Measurements from ENCODE around the gene HMGB1.

HMGB1 gene

DNA sequence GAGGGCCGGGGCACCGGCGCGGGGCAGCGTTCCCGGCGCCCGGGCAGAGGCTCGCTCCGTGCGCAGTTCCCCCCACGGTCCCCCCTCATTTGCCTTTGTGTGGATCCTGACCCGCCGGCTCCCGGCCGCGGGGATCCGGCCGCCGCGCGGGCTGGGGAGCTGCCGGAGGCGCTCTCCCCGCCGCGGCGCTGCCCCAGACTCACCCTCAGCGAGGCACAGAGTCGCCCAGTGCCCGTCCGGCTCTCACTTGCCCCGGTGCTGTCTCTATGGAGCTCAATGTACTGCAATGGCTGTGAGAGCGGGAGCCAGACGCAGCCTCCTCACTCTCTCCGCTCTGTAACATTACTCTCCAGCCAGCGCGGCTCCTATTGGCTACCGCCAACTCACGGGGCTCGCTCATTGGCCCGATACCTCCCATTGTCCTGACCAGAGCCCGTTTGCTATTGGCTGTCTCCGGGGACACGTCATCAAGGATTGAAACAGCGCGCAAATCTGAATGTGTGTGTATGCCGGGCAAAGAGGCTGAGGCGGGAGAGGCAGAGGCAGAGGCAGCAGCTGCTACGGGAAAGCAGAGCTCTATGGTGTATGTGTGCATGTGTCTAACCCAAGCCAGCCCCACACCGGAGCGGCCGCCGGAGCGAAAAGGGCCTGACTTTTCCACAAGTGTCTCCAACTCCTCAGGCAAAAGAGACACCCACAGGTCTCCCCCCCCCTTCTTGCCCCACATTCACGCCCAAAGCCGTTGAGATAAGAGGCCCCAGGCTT, at the start of gene HMGB1:
Gene HMGB1, minus strand, starts transcription at position 344 of the 765 bp plus-strand sequence. CDS start 2,256 bp downstream, outside the sequence.
- DNase-seq (ENCODE audit: low read depth, low spot score), result peak; percentile 94

DNA sequence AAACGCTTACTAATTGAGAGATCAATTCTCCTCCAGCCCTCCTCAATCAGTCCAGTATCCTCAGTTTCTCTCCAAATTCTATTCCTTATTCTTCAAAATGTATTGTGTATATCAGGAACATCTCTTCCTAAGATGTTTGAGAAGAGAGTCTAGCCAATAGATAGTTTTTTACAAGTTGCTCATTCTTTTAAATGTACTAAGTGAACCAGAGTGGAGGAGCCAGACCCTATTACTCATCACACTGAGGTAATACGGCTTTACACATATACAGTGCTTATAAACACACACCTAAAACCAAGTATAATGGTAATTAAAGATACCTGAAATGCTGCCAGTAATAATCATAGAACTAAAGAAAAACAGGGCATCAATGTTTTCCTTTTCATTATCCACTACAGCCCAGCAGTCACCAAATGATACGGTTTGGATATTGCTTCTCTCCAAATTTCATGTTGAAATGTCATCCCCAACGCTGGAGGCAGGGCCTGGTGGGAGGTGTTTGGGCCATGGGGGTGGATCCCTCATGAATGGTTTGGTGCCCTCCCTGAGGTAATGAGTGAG, 45.2 kb upstream of the HMGB1 start:
- no peak for DNase-seq (ENCODE audit: low read depth, low spot score)

DNA sequence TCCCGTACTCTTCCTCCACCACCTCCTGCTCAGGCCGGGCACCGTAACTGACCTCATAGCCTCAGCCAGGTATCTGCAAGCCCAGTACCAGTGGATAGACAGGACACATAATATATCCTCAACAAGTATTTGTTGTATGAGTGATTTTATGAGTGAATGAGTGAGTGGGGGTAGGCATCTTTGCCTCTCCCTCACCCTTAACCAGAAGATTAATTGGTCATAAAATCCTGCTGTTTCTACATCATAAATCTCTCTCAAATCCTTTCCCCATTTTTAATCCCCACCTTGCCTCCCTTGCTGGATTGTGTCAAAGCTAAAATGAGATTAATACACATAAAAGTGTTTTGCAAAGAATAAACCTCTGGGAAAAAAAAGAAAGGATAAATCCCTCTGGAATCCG, 44.4 kb upstream of the HMGB1 start:
- no peak for DNase-seq (ENCODE audit: low read depth, low spot score)

DNA sequence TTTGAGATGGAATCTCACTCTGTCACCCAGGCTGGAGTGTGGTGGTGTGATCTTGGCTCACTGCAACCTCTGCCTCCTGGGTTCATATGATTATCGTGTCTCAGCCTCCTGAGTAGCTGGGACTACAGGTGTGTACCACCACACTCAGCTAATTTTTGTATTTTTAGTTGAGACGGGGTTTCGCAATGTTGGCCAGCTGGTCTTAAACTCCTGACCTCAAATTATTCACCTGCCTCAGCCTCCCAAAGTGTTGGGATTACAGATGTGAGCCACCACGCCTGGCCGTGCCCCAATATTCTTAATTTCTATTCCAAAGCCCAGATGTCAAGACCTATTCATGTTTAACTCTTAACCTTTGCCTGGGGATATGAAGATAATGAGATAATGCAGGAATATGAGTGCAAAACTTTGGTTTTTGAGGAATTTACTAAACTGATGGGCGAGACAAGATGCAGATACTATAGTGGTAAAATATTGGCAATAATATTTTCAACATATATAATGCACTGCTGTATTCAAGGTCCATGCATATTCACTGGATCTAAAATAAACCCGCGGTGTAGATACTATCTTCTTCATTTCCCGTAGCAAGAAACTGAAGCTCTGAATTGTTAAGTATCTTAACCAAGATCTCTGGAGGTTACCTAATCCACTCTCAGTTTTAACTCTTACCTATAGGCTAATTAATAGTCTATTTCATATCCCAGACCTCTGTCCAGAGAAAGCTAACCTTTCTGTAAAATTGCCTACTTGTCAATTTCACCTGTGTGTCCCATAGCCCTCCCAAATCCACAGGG, 43.7 kb upstream of the HMGB1 start:
- no peak for DNase-seq (ENCODE audit: low read depth, low spot score)

DNA sequence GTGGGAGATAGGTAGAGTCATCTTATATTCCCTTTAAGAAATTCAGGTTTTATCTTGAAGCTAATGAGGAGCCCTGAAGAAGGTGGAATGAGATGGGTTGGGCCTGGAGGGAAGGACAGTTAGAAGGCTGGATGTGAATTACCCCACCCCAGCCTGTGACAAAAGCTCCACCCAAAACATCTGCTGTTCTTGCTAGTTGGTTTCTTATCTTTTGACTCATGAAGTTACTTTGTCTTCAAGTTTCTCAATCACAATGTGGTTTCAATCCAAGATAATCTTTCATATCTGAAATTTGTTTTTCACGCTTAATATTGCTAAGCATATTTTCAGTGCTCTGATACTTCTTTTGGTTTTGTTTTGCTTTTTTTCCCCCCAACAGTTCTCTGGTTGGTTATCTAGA, 38.3 kb upstream of the HMGB1 start:
- DNase-seq (ENCODE audit: low read depth, low spot score), result no peak

DNA sequence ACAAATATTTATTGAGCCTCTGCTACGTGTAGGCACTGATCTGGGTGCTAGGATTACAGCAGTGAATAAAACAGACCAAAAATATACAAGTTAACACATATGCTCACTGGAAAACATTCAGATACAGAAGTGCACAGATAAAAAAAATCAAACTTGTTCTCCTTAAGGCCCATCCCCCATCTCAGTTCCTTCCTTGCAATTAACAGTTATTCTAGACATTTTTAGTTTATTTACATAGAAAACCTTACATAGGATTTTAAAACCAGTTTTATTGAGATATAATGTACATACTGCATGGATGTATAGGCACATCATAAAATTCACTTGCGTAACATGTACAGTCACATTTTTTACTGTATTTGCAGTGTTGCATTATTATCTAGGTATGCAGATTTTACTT, 36.5 kb upstream of the HMGB1 start:
- DNase-seq (ENCODE audit: low read depth, low spot score), result no peak

DNA sequence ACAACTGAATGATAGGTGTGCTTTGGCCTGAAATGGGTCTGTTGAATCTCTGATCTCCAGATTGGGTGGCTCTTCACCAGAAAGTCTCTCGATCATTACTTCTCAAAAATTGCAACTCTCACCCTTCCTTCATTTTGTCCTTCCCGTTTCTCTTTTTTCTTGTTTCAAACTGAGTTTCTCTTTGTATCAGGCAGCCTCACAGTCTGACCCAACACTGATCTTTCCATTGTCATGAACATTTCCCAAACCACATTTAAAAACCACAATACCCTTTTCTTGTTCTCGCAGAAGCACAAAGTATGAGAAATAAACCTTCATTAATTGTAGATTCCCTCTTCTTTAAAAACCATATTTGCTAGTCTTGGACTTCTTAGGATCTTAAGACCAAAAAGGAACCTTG, 33.6 kb upstream of the HMGB1 start:
- no peak for DNase-seq (ENCODE audit: low read depth, low spot score)

DNA sequence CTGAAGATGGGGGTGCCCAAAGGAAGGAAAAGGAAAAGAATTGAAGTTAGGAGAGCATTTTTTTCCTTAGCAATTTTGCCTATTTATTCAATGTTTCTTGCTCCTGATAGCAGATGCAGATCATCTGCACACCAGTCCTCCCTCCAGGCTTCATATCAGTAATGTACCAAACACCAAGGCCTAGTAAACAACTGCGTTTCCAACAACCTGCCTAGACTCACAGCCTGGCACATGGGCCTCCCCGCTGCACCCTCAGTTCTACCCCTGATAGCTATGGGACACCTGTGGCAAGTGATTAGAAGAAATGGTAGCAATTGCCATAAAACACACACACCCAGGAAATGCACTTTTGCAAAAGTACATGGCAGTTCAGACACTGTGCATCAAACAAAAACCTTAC, 30.4 kb upstream of the HMGB1 start:
- no peak for DNase-seq (ENCODE audit: low read depth, low spot score)

DNA sequence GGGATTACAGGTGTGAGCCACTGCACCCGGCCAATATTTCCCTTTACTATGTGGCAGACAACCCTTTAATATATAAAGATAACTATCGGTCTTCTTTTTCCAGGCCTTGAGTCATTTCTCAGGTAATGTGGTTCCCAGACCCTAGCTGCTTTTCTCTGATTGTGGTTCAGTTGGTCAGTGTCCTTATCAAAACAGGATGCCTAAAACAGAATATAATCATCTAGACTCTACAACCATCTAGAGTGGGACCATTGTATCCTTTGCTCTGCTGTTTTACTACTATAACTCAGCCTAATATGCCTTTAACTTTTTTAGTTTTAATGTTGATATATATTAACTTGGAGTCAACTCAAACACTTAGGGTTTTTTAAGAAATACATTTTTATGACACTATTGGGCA, 30.0 kb upstream of the HMGB1 start:
- no peak for DNase-seq (ENCODE audit: low read depth, low spot score)

DNA sequence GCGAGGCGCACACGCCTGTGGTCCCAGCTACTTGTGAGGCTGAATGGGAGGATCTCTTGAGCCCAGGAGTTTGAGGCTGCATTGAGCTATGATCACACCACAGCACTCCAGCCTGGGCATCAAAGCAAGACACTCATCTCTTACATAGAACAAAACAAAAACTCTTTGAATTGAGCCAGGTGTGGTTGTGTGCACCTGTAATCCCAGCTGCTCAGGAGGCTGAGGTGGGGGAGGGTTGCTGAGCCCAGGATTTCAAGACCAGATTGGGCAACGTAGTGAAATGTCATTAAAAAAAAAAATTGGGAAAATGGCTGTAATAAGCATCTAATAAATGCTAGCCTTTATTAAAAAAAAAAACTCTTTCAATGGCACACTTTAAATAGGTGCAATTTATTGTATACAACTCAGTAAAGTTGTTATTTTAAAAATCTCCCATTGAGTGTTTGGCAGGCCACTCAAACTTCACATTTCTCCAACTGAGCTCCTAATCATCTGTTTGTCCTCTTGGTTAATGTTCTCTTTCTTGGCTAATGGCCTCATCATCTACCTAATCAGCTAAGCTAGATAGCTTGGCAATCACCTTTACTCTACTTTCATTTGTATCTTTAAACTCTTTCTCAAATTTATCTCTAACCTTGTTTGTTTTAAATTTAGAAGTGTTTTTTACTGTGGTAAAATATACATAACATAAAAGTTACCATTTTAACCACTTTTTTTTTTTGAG, 28.1 kb upstream of the HMGB1 start:
- no peak for DNase-seq (ENCODE audit: low read depth, low spot score)

DNA sequence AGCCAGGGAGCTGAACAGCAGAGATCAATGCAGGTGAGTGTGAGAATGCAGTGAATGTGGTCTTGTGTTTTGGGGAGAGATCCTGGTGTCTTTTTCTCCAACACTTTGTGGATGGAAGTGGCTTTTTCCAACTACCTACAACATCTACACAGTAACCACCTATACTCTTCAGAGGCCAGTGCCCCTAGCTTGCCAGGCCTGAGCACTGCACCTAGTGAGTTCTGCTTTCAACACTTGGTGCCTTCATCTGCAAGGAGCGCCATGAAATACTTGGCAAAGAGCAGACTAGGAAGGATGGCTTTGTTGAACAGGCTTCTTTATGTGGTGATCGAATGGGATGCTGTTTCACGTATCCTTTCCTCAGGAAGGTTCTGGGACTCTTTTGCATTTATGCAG, 21.3 kb upstream of the HMGB1 start:
- no peak for DNase-seq (ENCODE audit: low read depth, low spot score)

DNA sequence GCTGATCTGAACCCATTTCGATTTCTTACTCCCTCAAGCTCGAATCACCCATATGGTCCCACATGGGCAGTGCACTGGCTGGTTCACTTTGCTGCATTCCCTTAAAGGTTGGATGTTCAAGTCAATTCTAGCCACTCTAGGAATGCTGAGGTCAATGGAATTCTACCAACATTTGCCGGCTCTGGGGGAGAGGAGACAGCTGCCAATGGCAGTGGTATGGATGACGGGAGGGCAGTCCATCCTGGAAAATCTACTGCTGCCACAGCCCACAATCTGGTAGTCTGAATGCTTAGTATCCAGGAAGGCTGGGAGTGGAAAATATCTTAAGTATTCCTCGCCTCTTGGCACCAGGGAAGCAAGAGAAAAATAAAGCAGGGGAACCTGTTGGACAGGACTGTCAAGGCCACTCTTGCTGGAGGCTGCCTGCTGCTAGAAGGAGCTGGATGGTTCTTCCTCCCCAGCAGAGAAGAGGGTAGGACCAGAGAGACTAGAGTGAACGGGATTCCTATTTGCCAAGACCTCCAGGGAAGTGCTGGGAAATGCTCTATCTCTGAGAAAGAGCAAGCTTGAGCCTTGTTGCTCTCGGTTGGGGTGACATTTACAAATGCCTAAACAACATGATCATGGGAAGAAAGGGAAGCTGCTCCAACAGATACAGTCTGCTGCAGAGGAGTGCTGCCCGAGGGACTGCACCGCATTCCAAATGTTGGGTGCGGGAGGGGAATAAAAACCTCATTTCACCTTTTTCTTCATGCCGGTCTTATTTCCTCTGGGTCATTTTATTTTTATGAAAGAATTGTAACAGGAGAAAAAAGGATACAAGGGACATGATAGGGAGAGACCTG, 20.7 kb upstream of the HMGB1 start:
- no peak for DNase-seq (ENCODE audit: low read depth, low spot score)

DNA sequence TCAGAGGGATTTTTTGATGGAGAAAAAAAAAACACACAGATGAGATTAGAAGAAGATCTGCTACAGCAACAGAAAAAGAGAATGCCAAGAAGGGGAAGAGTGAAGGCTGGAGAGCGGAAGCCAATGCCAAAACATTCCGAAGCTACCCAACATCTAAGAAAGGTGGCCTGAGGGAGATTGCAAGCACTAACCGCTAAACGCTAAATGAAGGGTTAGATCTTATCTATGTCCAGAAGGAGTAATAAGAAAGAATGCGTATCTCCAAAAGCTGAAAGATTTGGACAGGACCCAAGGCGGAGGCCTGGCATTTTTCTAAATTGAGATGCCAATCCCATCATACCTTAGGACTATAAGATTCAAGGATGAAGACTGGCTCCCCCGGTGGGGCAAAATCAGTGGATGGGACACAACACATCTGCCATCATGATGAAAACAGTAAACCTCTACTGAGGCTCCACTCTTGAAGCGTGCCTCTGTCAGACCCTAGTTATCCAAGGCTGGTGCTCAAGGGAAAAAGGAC, 15.6 kb upstream of the HMGB1 start:
- no peak for DNase-seq (ENCODE audit: low read depth, low spot score)

DNA sequence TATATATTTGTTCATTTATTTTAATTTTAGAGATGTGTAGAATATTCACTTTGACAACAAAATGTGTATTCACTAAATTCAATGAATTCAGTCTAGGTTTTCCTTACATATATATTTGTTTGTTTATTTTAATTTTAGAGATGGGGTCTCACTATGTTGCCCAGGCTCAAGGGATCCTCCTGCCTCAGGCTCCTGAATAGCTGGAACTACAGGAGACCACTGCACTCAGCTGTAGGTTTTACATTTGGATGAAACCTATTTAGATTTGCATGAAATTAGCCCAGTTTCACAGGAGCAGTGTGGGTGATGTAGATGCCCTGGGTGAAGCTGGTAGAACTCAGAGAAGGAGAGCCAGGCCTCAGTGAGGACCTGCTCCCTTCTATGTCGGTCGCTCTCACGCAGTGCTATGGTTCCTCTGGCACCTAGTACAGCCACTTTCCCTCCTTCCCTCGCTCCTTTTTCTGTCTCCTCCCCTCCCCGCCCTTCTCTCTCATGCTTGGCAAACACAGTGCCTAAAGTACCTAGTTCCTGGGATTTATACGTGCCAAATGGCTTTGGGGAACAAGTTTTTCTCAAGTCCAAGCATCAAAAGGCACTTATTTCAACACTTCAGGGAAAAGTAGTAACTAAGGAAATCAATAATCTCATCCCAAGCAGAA, 14.7 kb upstream of the HMGB1 start:
- no peak for DNase-seq (ENCODE audit: low read depth, low spot score)

DNA sequence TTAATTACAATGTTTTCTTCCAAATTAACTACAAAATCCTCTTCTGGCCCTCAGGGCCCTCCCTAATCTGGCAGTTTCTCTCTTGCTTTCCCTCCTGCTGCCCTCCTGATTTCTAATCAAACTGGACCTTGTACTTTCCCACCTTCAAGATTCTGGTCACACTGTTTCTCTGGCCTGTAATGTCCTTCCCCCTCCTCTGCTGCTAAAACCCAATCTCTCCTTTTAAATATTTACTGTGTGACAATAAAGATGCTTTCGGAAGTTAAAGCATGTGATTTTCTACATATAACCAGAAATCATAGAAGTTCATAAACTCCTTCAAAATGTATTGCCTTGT, 14.1 kb upstream of the HMGB1 start:
- DNase-seq (ENCODE audit: low read depth, low spot score), result no peak

DNA sequence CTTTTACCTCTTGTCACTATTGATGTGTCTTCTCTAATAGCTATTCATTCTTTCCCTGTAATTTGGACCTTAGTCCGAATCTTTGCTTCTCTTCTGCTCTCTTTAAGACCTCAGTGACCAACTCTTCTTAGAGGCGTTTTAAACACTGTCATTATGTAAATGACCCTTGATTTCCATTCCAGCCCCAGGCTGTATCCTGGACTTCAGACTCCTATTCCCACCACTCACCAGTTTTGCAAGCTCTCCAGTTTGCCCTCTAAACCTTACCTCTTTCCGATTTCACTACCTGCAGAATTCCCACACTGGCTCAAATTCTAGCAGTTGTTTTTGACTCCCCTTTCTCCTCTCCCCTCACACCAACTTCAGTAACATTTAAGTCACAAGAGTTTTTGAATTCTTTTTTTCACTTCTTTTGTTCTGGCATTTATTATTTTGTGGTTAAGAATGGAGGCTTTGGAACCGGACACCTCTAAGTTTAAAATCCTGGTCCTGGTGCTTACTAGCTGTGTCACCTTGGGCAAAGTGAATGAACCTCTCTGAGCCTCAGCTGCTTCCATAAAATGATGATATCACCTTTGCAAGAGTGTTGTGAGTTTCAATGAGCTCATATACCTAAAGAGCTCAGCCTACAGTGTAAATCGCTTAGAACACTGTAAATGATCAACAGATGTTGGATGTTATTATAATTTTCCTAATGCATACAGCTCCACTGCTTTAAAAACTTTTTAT, 13.6 kb upstream of the HMGB1 start:
- DNase-seq (ENCODE audit: low read depth, low spot score), result no peak

DNA sequence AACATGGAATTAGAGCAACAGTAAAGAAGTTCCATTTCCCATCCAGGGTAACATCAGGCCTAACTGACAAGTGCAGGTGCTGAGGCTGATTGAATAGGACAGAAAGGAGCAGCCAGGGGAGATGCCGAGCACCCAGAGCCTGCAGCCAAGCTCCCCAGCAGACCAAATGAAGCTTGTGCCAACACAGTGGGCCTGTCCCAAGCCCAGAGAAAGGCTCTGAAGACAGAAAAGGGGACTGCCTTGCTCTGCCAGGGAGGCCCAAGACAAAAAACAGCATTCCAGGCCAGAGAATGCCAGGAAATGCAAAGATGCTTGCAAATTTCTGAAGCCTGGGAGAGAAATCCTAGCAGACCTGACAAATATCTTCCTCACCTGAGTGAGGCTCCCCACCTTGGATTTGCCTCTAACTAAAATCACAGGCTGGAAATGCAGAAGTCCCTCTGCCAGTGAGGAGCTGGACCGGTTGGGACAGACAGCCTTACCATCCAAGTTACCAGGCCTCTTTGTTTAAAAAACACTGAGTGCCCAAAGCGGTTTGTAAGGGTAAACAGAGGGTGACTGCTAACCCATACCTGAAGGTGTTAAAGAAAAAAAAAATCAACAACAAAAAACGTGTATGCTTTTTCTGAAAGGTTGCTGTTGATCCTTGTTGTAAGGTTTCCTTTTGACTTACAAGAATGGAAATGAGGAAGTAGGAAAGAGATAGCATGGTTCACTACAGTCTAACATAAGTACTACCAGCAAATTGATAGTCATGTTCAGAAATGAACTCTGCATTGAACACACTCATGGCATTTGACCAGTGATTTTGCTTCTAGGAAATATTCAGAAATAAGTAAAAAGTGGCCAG, 11.8 kb upstream of the HMGB1 start:
- no peak for DNase-seq (ENCODE audit: low read depth, low spot score)

DNA sequence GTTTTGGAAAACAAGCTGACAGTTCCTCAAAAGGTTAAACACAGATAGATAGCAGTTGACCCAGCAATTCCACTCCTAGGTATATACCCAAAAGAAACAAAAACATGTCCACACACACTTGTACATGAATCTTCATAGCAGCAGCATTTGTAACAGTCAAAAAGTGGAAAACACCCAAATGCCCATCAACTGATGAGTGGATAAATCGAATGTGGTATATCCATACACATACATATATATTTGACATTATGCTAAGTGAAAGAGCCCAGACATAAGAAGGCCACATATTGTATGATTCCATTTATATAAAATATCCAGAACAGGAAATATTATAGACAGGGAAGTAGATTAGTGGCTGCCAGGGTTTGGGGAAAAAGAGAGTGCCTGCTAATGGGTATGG, 7.9 kb upstream of the HMGB1 start:
- DNase-seq (ENCODE audit: low read depth, low spot score), result no peak

DNA sequence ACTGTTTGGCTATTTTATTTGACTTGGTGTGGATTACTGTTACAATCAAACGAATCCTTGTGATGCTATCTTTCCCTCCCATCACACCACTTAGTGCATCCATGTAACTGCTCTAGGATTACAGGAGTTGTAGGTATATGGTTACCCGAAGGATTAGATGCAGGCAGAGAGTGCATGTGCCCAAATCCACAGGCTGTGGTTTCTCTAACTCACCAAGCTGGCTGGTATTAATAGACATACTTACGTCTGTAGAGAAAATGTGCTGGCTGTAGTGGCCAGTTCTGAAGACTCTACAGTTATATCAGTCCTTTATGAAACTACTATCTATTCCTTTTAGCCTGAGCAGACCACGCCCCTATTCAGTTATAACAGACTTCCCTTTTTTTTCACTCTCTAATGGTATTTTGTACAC, 1.1 kb upstream of the HMGB1 start:
- no peak for DNase-seq (ENCODE audit: low read depth, low spot score)

Measured in activated naive CD8-positive, alpha-beta T cell treated with anti-CD3 and anti-CD28 coated beads, Interleukin-2, amount 50 U/mL, for 16 hours (primary cell).